K562 (cell line): ENCODE measurements around the gene SHC1. TPM values are rescaled to one million over a fixed set of nuclear protein-coding genes. Genes with fewer than 3 reads are reported as not detected.

Experiments used
- CREBBP ChIP-seq: IDR thresholded peaks from one replicate; pipeline ENCODE4 v1.6.1; 2012; ENCODE audit warnings: low read depth, mild to moderate bottlenecking, control low read depth, inconsistent platforms, low read length
- CXXC5 ChIP-seq: fragments of 250-450 bp; sonication (Bioruptor Pico); IDR thresholded peaks from 2 replicates; pipeline ENCODE4 v1.8.0; 2022; ENCODE audit warnings: inconsistent platforms, mild to moderate bottlenecking, moderate library complexity
- ESRRA ChIP-seq: fragments of 450-650 bp; IDR thresholded peaks from 2 replicates; pipeline ENCODE4 v1.6.1; 2014; ENCODE audit warnings: low read depth, mild to moderate bottlenecking, moderate library complexity, borderline replicate concordance
- FOSL1 ChIP-seq: fragments of 200-800 bp; sonication (Bioruptor generic); conservative IDR thresholded peaks from 2 replicates; pipeline ENCODE4 v1.6.1; 2016; ENCODE audit warnings: missing genetic modification characterization, missing compliant biosample characterization
- FOXA3 ChIP-seq, 2 experiments: fragments of 450-650 bp in 1 of 2; sonication (generic) in 1 of 2; formaldehyde crosslinking; IDR thresholded peaks in 1 of 2; conservative IDR thresholded peaks in 1 of 2; 2 replicates each; pipeline versions ENCODE4 v1.4.0 to v1.8.0; 2020 to 2022; ENCODE audit warnings: mild to moderate bottlenecking in 2 of 2, missing genetic modification reagents in 1 of 2
- GTF2E2 ChIP-seq: fragments of 200-800 bp; sonication (Bioruptor generic); IDR thresholded peaks from 2 replicates; pipeline ENCODE4 v1.6.1; 2016; ENCODE audit warnings: missing genetic modification characterization, missing compliant biosample characterization
- HDAC2 ChIP-seq: fragments of 450-650 bp; IDR thresholded peaks from 2 replicates; pipeline ENCODE4 v1.6.1; 2016; ENCODE audit warnings: mild to moderate bottlenecking
- IRF9 ChIP-seq: fragments of 450-650 bp; IDR thresholded peaks from 2 replicates; pipeline ENCODE4 v1.6.1; 2016; ENCODE audit warnings: missing biosample characterization, missing genetic modification characterization
- L3MBTL2 ChIP-seq: fragments of 450-650 bp; IDR thresholded peaks from 2 replicates; pipeline ENCODE4 v1.6.1; 2016; ENCODE audit warnings: mild to moderate bottlenecking, moderate library complexity
- MYC ChIP-seq, 2 experiments: fragments of 250-450 bp in 1 of 2; sonication (Bioruptor Pico) in 1 of 2; IDR thresholded peaks; 2 replicates each; pipeline versions ENCODE4 v1.5.1 to v1.6.1; 2012 to 2021; ENCODE audit warnings: low read depth in 2 of 2, borderline replicate concordance in 1 of 2, improper control_type of control experiment in 1 of 2, low read length in 1 of 2, mild to moderate bottlenecking in 1 of 2, moderate library complexity in 1 of 2
- POLR2AphosphoS5 ChIP-seq: IDR thresholded peaks from 2 replicates; pipeline ENCODE4 v1.6.1; 2011; ENCODE audit warnings: mild to moderate bottlenecking, low read depth, low read length, moderate library complexity; ENCODE audit not compliant: control insufficient read depth, insufficient read depth
- POLR2B ChIP-seq: fragments of 450-650 bp; IDR thresholded peaks from 2 replicates; pipeline ENCODE4 v1.6.1; 2018; ENCODE audit warnings: low read depth; ENCODE audit not compliant: partially characterized antibody
- RAD21 ChIP-seq, 2 experiments: fragments of 250-450 bp in 1 of 2; fragments of 450-650 bp in 1 of 2; sonication (Bioruptor Pico) in 1 of 2; formaldehyde crosslinking in 1 of 2; IDR thresholded peaks in 1 of 2; conservative IDR thresholded peaks in 1 of 2; 2 replicates each; pipeline versions ENCODE4 v1.4.0 to v1.8.0; 2020 to 2022; ENCODE audit warnings: mild to moderate bottlenecking in 2 of 2, moderate library complexity in 1 of 2
- SIN3A ChIP-seq, 2 experiments: fragments of 150-350 bp in 1 of 2; IDR thresholded peaks; 2 replicates each; pipeline ENCODE4 v1.6.1; 2011 to 2016; ENCODE audit warnings: borderline replicate concordance in 2 of 2, low read depth in 2 of 2, low read length in 2 of 2, mild to moderate bottlenecking in 2 of 2, moderate library complexity in 2 of 2; ENCODE audit not compliant: control insufficient read depth in 1 of 2
- SRSF3 ChIP-seq: fragments of 200-400 bp; formaldehyde crosslinking; IDR thresholded peaks from 2 replicates; pipeline ENCODE4 v1.6.1; 2016; ENCODE audit warnings: mild to moderate bottlenecking, low read length, moderate library complexity; ENCODE audit not compliant: insufficient read depth
- TAL1 ChIP-seq: fragments of 450-650 bp; IDR thresholded peaks from 2 replicates; pipeline ENCODE4 v1.6.1; 2016; ENCODE audit warnings: mild to moderate bottlenecking
- TCF7 ChIP-seq: sonication (generic); IDR thresholded peaks from 2 replicates; pipeline ENCODE4 v1.6.1; 2016; ENCODE audit warnings: antibody characterized with exemption, borderline replicate concordance
- ZBTB1 ChIP-seq: sonication (generic); formaldehyde crosslinking; IDR thresholded peaks from 2 replicates; pipeline ENCODE4 v1.8.1; 2023; ENCODE audit warnings: missing genetic modification reagents, low read depth, mild to moderate bottlenecking, borderline replicate concordance
- ZFPM2 ChIP-seq: fragments of 250-450 bp; sonication (Bioruptor Pico); IDR thresholded peaks from 2 replicates; pipeline ENCODE4 v1.5.1; 2022; ENCODE audit warnings: mild to moderate bottlenecking
- polyA plus RNA-seq, 8 experiments: library from polyadenylated mRNA; depleted of rRNA in 4 of 8; stranded (reverse) in 5 of 8; unstranded in 3 of 8; fragments of >200 nt; fragmentation: Nextera tagmentation in 2 of 8; fragmentation: Illumina TruSeq in 1 of 8; extraction: Ambion mirVana in 2 of 8; extraction: Trizol in 1 of 8; gene quantifications; 2 replicates each; pipeline versions ENCODE4 v1.2.1 to v1.2.3, GENCODE V29; 2011 to 2014; ENCODE audit warnings: inconsistent platforms in 1 of 8, missing spikeins in 1 of 8
- total RNA-seq, 7 experiments: library from RNA; depleted of rRNA in 6 of 7; stranded (reverse); fragments of >200 nt in 6 of 7; fragmentation: Illumina TruSeq in 2 of 7; extraction: Trizol in 2 of 7; gene quantifications; 2 replicates each; pipeline versions ENCODE4 v1.2.1 to v1.2.3, GENCODE V29; 2011 to 2021; ENCODE audit warnings: low replicate concordance in 1 of 7
- TF ChIP-seq, protein P1 (sequence below): conservative IDR thresholded peaks from 2 replicates; pipeline ENCODE4 v1.6.1; 2011; ENCODE audit warnings: low read depth, mild to moderate bottlenecking, low read length; ENCODE audit not compliant: control insufficient read depth
- TF ChIP-seq, protein P2 (sequence below): fragments of 250-450 bp; sonication (Bioruptor Pico); IDR thresholded peaks from 2 replicates; pipeline ENCODE4 v1.9.0; 2021; ENCODE audit warnings: mild to moderate bottlenecking, inconsistent platforms

SHC1 gene
- total and polyA plus RNA-seq, 9 of the 15 experiments (the other 6 are each of a cell fraction or from before 2014, with no cell fraction given), result 4.1 to 113 (median 51.9) TPM

DNA sequence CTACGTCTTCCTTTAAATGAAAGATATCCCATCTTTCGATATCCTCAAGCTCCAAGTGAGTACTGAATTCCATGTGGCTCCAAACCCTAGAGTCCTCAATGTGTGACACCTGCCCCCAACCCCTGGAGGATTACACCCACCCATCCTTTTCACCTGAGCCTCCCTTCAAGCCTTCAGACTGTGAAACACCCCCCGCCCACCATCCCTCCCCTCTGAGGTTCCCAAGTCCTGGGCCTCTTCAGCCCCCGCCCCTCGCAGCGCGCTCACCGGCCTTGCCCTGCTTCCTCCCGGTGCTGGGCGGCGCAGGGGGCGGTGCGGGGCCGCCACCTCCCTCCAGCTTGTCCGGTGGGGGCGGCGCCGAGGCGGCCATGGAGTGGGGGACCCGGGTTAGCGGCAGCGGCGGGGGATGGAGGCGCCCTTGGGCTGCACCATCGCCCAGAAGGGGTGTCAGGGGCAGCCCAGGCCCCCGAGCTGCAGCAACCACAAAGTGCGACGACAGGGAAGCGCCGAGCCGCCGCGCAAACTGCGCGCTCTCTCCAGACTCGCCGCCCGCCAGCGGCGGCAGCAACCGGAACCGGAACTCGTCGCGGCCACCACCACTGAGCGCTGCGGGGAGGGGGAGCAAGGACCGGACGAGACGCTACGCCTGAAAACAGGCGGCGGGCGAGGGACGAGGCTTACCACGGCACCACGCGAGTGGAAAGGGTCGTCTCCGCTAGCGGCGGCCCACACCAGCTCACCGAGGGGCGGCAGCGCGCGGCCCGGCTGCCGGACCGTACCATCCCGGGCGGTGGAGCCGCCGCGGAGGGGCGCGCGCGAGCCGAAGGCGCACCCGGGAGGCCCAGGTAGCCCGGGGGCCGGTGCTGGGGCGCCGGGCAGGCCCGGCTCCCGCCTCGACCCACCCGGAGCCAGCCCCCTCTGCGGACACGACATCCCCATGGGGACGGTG is 9.1 kb downstream of the SHC1 start, which contains the start of gene PYGO2 (continued):
- TF ChIP-seq, protein P1, sequence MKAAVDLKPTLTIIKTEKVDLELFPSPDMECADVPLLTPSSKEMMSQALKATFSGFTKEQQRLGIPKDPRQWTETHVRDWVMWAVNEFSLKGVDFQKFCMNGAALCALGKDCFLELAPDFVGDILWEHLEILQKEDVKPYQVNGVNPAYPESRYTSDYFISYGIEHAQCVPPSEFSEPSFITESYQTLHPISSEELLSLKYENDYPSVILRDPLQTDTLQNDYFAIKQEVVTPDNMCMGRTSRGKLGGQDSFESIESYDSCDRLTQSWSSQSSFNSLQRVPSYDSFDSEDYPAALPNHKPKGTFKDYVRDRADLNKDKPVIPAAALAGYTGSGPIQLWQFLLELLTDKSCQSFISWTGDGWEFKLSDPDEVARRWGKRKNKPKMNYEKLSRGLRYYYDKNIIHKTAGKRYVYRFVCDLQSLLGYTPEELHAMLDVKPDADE, result 0 out of 2 replicates have a peak, but pooled peaks have one; percentile 4
- TF ChIP-seq, protein P2, sequence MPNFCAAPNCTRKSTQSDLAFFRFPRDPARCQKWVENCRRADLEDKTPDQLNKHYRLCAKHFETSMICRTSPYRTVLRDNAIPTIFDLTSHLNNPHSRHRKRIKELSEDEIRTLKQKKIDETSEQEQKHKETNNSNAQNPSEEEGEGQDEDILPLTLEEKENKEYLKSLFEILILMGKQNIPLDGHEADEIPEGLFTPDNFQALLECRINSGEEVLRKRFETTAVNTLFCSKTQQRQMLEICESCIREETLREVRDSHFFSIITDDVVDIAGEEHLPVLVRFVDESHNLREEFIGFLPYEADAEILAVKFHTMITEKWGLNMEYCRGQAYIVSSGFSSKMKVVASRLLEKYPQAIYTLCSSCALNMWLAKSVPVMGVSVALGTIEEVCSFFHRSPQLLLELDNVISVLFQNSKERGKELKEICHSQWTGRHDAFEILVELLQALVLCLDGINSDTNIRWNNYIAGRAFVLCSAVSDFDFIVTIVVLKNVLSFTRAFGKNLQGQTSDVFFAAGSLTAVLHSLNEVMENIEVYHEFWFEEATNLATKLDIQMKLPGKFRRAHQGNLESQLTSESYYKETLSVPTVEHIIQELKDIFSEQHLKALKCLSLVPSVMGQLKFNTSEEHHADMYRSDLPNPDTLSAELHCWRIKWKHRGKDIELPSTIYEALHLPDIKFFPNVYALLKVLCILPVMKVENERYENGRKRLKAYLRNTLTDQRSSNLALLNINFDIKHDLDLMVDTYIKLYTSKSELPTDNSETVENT, result peak; percentile 84; the same call in 1 of the 2 replicates
- TF ChIP-seq ESRRA (peak; percentile 61; the same call in 1 of the 2 replicates), MYC (IDR thresholded peaks at IDR 0.05; ENCODE audit: low read depth, low read length) (peak; percentile 58; the same call in 1 of the 2 replicates), MYC (CRISPR knock-in tag; IDR thresholded peaks at IDR 0.05; ENCODE audit: borderline replicate concordance, low read depth) (peak; percentile 39; the same call in 1 of the 2 replicates), HDAC2 (peak; percentile 48; the same call in 1 of the 2 replicates), SIN3A (IDR thresholded peaks at IDR 0.05; ENCODE audit: borderline replicate concordance in 2 of 2, control insufficient read depth in 1 of 2, low read depth in 2 of 2, low read length in 2 of 2) (peak in 1 of 2 experiments; percentile 53; a peak in 2 of 4 replicates), SRSF3 (no peak), CXXC5 (CRISPR knock-in tag) (peak; percentile 84), FOSL1 (peak; percentile 37; the same call in 1 of the 2 replicates), FOXA3 (CRISPR knock-in tag; conservative IDR thresholded peaks at IDR 0.05 in 1 of 2, IDR thresholded peaks at IDR 0.05 in 1 of 2) (no peak), ZBTB1 (peak; percentile 72; the same call in 1 of the 2 replicates), IRF9 (tag) (no peak), CREBBP (no peak), L3MBTL2 (peak; percentile 62), POLR2AphosphoS5 (peak; percentile 66), TAL1 (no peak), RAD21 (CRISPR knock-in tag; conservative IDR thresholded peaks at IDR 0.05 in 1 of 2, IDR thresholded peaks at IDR 0.05 in 1 of 2) (peak; percentile 74 to 80), TCF7 (no peak), GTF2E2 (peak; percentile 76; the same call in 1 of the 2 replicates), POLR2B (peak; percentile 91), ZFPM2 (CRISPR knock-in tag) (peak; percentile 86)
